H1 (cell line): ENCODE measurements around the gene XAF1. TPM values are rescaled to one million over a fixed set of nuclear protein-coding genes. Genes with fewer than 3 reads are reported as not detected.

Source experiments
- BACH1 ChIP-seq: IDR thresholded peaks from 2 replicates; pipeline ENCODE4 v1.6.1; 2012; ENCODE audit warnings: low read length, improper control_type of control experiment
- BCL11A ChIP-seq, 2 experiments: IDR thresholded peaks; one replicate each; pipeline ENCODE4 v1.6.1; 2011; ENCODE audit warnings: low read depth in 2 of 2, low read length in 2 of 2, mild to moderate bottlenecking in 2 of 2
- NANOG ChIP-seq: IDR thresholded peaks from 2 replicates; pipeline ENCODE4 v1.6.1; 2011; ENCODE audit warnings: low read length, low read depth, mild to moderate bottlenecking, inconsistent platforms; ENCODE audit not compliant: insufficient read depth, poor library complexity, severe bottlenecking
- SIN3A ChIP-seq, 2 experiments: IDR thresholded peaks in 1 of 2; conservative IDR thresholded peaks in 1 of 2; 2 replicates each; pipeline ENCODE4 v1.6.1; 2011 to 2012; ENCODE audit warnings: low read length in 2 of 2, improper control_type of control experiment in 1 of 2, low read depth in 1 of 2, mild to moderate bottlenecking in 1 of 2
- TAF7 ChIP-seq: optimal IDR thresholded peaks from 2 replicates; pipeline ENCODE3; 2011; ENCODE audit warnings: low read depth, mild to moderate bottlenecking, inconsistent platforms, low read length, moderate library complexity, borderline replicate concordance
- polyA plus RNA-seq, 7 experiments: library from polyadenylated mRNA; depleted of rRNA in 3 of 7; stranded (reverse) in 5 of 7; unstranded in 2 of 7; fragments of >200 nt in 5 of 7; fragments of 200-250 nt in 2 of 7; gene quantifications; 1 replicate in 5 of 7; 2 replicates in 1 of 7; 4 replicates in 1 of 7; pipeline versions ENCODE4 v1.2.1 to v1.2.3, GENCODE V29; 2011 to 2013; ENCODE audit warnings: missing spikeins in 2 of 7, mixed read lengths in 2 of 7
- total RNA-seq: library from RNA; stranded (reverse); fragmentation: NEBNext Ultra II Directional; extraction: Animal tissue kit (Norgen Biotek cat#: 25700); gene quantifications from 2 replicates; pipeline ENCODE4 v1.2.1, GENCODE V29; 2021

XAF1 gene
- total and polyA plus RNA-seq, 2 of the 8 experiments (the other 6 are each of a cell fraction or from before 2014, with no cell fraction given) = not detected

DNA sequence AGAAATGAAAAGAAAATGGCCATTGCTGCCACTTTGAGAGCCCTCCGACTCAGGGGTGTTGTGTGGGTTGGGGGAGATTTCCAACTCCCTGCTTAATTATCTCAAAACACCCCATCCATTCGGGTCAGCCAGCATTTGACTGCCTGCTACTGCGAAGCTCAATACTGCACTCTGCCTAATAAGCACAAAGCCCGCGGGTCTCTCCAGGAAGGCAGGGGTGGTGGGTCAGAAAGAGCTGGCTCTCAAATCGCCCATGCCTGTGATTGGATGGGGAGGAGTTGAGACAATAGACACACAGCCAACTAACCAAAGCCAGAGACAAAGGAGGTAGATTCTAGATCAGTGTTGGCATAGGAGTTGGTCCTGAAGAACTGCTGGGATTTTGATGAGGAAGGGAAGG, 2.3 kb upstream of the XAF1 start (continued):
- TF ChIP-seq NANOG = no peak
- no peak for TF ChIP-seq BACH1
- TF ChIP-seq SIN3A (conservative IDR thresholded peaks at IDR 0.05 in 1 of 2, IDR thresholded peaks at IDR 0.05 in 1 of 2; ENCODE audit: low read depth in 1 of 2, low read length in 2 of 2) = no peak
- no peak for TF ChIP-seq BCL11A (IDR thresholded peaks at IDR 0.05; ENCODE audit: low read depth in 2 of 2, low read length in 2 of 2)
- no peak for TF ChIP-seq TAF7
